Measurements from ENCODE around the gene TMEM69. TPM values are rescaled to one million over a fixed set of nuclear protein-coding genes. Genes with fewer than 3 reads are reported as not detected.

TMEM69 gene
- total and polyA plus RNA-seq, 2 of the 4 experiments (the other 2 are of a cell fraction): 19.9 to 33.6 TPM

GRCh38 chr1:45718289-45718688, 30.3 kb downstream of the TMEM69 start:
- no TSS peak for BruUV-seq (replicated peaks)
- Histone ChIP-seq H4K8ac (ENCODE audit: low read depth in 2 of 2, low read length in 2 of 2) (no peak overlapping the region), H2AFZ (replicated peaks; ENCODE audit: low read length, poor library complexity) (no peak overlapping the region), H3K18ac (ENCODE audit: low read depth, low read length) (no peak overlapping the region), H3K36me3 (ENCODE audit: control insufficient read depth, insufficient read depth, low read length) (peaks cover 4% of the 10 kb centered on the region; the same call in 1 of the 2 replicates), H2AK9ac (replicated peaks; ENCODE audit: low read depth, low read length, poor library complexity) (no peak overlapping the region), H3K4ac (ENCODE audit: low read depth, low read length) (no peak overlapping the region), H2BK5ac (ENCODE audit: low read depth, low read length, poor library complexity, severe bottlenecking) (no peak overlapping the region), H3K79me1 (ENCODE audit: low read depth in 1 of 2, low read length in 2 of 2) (no peaks in the 10 kb centered on the region), H2AK5ac (ENCODE audit: low read depth, low read length) (no peak overlapping the region), H3K4me3 (ENCODE audit: insufficient read depth, low read depth, low read length) (no peak overlapping the region), H4K91ac (ENCODE audit: insufficient read depth, low read depth, low read length) (no peak overlapping the region), H3K4me1 (ENCODE audit: control insufficient read depth, insufficient read depth, low read length) (peaks cover 3% of the 10 kb centered on the region; the same call in 1 of the 2 replicates), H4K20me1 (ENCODE audit: insufficient read depth, low read length) (no peaks in the 10 kb centered on the region), H2BK15ac (ENCODE audit: low read depth, low read length) (no peak overlapping the region), H3K27me3 (ENCODE audit: control insufficient read depth, insufficient read depth, low read length) (no peaks in the 10 kb centered on the region), H3K4me2 (ENCODE audit: low read depth, low read length) (no peak overlapping the region), H3K27ac (ENCODE audit: insufficient read depth, low read length) (no peak overlapping the region), H3K23ac (ENCODE audit: low read depth, low read length) (no peak overlapping the region), H2BK20ac (ENCODE audit: low read depth, low read length) (no peak overlapping the region), H3K9me3 (ENCODE audit: control insufficient read depth, insufficient read depth, low read length) (no peaks in the 10 kb centered on the region), H3K9ac (ENCODE audit: low read depth, low read length) (no peak overlapping the region), H4K5ac (ENCODE audit: low read depth, low read length) (no peak overlapping the region), H3K56ac (ENCODE audit: extremely low read depth, insufficient read depth, low read length) (no peak overlapping the region), H2BK120ac (ENCODE audit: low read depth, low read length) (no peak overlapping the region), H3K9me1 (ENCODE audit: insufficient read depth, low read length) (peaks cover 3% of the 10 kb centered on the region; the same call in 1 of the 2 replicates), H3K14ac (replicated peaks; ENCODE audit: low read depth, low read length) (no peak overlapping the region)
- dilution Hi-C loops (cut with HindIII; ENCODE audit: low sequenced_read_pairs, unreplicated experiment) (no loop called here), intact Hi-C loops (cut with micrococcal nuclease) (no loop called here), in situ Hi-C loops (cut with MboI; ENCODE audit: low sequenced_read_pairs) (no loop called here)
- DNase-seq (no peak), ATAC-seq (ENCODE audit: low read depth) (no peak)
- POLR2A ChIA-PET (ENCODE audit: unreplicated experiment): no interaction called here
- CTCF ChIA-PET: no interaction called here
- WGBS, 2 experiments (ENCODE audit: extremely low coverage in 2 of 2, insufficient read length in 1 of 2): no CpG with 5 or more reads among the region's 1 CpG
- TF ChIP-seq MAFK (IDR thresholded peaks at IDR 0.05; ENCODE audit: low read depth, low read length): no peak
- no peak for TF ChIP-seq ELK1 (IDR thresholded peaks at IDR 0.05; ENCODE audit: borderline replicate concordance, low read depth, low read length)
- no peak for TF ChIP-seq NFE2L2 (IDR thresholded peaks at IDR 0.05; ENCODE audit: low read depth, low read length)
- TF ChIP-seq BHLHE40 (IDR thresholded peaks at IDR 0.05; ENCODE audit: low read depth, low read length): no peak
- no peak for TF ChIP-seq CHD1 (IDR thresholded peaks at IDR 0.05; ENCODE audit: low read depth, low read length)
- TF ChIP-seq POLR2A (IDR thresholded peaks at IDR 0.05; ENCODE audit: low read depth, low read length): no peak
